ENCODE data around the gene FRYL.
A peak's percentile ranks its signal among the peaks of the same experiment; 100 is the strongest.
"Not testable (repeated sequence)": the region's sequence is repeated elsewhere in the genome, so short reads cannot be mapped to it uniquely, and the experiment has no call there.

FRYL gene

DNA sequence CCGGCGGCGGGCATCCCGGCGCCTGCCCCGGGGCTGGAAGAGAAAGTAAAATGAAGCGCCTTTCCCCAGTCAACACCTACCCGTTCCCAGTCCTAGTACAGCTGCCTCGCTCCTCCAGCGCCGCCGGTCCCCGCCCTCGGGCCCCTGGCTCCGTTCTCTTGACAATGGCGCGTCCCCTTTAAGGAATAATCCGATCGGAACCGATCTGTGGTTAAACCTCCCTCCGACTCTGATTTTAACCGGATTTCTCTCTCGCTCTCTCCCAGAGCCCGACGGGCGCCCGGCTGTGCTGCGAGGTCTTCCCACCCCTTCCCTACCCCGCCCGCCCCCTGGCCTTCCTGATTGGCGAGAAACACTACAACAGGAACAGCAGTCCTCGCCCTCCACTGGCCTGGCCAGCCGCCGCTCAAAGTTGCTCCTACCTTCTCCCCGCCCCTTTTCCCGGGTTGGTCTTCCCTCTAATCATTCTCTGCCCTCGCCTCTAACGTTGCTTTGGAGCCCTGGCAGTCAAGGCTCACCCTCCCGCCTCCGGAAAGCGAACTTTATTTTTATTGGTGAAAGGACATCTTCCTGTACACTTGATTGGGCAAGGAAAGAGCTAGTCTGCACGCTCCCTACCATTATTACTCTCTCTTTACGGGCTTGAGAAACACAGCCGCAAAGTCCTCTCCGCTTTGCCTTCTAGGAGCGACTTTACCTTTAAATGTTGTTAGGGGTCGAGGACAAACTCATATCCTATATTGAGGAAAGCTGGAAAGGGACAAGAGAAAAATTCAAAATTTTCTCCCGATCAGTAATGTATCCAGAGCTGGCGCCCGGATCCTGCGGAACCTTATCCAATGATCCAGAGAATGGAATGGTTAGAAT, at the start of gene FRYL:
FRYL (minus strand) TSS at position 282 of the 867 bp plus-strand sequence. CDS start 145,869 bp downstream, outside the sequence.
- peak; percentile 99 for DNase-seq (ENCODE audit: low spot score)

DNA sequence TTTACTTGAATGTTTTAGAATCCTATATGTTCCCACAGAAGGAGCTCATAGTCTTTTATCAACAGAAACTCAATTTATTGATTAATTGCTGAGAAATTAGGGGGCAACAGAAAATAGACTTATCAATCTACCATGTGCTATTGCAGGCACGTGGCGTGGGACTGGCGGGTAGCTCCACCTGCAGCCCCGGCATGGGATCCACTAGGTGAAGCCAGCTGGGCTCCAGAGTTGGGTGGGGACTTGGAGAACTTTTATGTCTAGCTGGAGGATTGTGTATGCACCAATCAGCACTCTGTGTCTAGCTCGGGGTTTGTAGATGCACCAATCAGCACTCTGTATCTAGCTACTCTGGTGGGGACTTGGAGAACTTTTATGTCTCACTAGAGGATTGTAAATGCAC, 47.5 kb upstream of the FRYL start:
- no peak for DNase-seq (ENCODE audit: low spot score)

DNA sequence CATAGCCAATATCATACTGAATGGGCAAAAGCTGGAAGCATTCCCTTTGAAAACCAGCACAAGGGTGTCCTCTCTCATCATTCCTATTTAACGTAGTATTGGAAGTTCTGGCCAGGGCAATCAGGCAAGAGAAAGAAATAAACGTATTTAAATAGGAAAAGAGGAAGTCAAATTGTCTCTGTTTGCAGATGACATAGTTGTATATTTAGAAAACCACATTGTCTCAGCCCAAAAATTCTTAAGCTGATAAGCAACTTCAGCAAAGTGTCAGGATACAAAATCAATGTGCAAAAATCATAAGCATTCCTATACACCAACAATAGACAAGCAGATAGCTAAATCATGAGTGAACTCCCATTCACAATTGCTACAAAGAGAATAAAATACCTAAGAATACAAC, 41.4 kb upstream of the FRYL start:
- DNase-seq (ENCODE audit: low spot score), result not testable (repeated sequence)

DNA sequence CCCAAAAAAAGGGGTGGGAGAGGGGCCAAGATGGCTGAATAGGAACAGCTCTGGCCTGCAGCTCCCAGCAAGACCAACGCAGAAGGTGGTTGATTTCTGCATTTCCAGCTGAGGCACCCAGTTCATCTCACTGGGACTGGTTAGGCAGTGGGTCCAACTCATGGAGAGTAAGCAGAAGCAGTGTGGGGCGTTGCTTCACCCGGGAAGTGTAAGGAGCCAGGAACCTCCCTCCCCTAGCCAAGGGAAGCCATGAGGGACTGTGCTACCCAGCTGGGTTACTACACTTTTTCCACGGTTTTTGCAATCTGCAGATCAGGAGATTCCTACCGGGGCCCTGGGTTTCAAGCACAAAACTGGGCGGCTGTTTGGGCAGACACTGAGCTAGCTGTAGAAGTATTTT, 36.9 kb upstream of the FRYL start:
- DNase-seq (ENCODE audit: low spot score), result no peak

DNA sequence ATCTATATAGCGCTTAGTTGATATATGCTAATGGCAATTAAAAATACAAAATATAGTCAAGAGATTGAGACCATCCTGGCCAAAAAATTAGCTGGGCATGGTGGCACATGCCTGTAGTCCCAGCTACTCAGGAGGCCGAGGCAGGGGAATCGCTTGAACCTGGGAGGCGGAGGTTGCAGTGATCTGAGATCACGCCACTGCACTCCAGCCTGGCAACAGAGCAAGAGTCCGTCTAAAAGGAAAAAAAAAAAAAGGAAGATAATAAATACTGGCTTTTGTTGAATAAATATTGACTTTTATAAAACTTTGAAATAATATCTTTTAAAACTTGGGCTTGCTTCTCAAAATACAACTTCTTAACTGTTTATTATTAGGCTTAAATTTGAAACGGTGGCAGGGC, 36.2 kb upstream of the FRYL start:
- DNase-seq (ENCODE audit: low spot score), result not testable (repeated sequence)

DNA sequence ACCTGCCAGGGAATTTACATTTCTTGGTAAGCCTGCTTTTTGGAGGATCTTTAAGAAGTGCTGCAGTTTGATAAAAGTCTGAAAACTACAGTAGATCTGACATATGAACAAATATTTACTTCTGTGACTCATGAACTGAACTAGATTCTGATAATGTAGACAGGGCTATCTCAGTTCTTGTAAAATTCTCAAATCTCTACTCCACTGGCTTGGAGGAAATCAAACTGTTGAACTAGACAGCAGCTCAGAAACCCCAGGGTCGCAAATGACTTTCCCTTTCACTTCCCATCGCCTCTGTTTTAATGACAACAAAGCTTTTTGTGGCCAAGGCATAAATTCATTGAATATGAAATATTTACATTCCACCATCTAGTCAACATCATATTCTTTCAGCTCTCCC, 35.4 kb upstream of the FRYL start:
- no peak for DNase-seq (ENCODE audit: low spot score)

DNA sequence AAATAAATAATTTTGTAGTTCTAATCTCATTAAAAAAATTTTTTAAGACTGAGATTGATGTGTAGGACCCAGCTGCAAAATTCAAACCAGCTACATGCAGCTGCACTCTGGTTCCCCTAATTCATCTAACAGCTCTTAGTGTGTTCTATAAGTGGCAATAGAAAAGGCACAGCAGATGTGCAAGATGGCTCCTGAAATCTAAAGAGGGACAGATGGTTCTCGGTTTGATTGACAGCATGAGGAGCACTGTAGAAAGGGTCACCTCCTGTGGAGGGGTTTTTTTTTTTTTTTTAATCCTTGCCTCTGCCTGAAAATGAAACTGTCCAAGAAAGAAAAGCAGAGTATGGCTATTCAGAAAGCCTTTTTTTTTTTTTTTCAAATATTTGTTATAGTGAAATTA, 33.9 kb upstream of the FRYL start:
- DNase-seq (ENCODE audit: low spot score), result no peak

- no peak for DNase-seq (ENCODE audit: low spot score)
These were observed 32.8 kb upstream of the FRYL start for GRCh38 chr4:48812866-48813265.

GRCh38 chr4:48804584-48805301, 24.7 kb upstream of the FRYL start:
- no peak for DNase-seq (ENCODE audit: low spot score)

DNA sequence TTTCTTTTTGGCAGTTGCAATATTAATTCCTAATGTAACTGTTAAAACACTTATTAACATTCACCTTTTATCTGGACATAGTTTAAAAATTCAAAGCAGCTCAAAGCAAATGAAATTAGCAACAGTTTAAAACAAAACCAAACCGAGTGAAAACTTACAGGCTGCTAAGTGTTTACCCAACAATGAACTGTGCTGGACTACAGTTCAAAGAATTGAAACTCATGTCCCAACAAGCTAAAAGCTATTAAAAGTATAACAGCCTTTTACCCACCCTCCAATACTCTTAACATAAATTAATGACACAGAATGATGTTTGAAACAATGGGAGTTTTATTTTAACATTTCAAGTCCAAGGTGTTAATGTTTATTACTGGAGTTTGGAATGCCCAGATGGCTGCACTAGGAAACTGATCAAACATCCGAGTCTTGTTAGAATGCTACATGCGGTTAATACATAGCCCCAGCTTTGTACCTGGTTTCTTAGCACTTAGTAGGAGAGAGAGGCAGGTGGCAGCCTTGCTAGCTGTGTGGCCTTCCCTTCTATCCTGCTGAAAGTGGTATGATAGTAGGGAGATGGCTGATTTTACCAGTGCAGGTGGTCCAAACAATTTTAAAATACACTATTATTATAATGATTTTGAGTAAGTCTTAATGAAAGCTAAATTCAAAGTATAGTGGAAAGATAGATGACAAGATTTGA, 21.1 kb upstream of the FRYL start:
- no peak for DNase-seq (ENCODE audit: low spot score)

- not testable (repeated sequence) for DNase-seq (ENCODE audit: low spot score)
These were observed 20.1 kb upstream of the FRYL start for GRCh38 chr4:48800155-48800554.

DNA sequence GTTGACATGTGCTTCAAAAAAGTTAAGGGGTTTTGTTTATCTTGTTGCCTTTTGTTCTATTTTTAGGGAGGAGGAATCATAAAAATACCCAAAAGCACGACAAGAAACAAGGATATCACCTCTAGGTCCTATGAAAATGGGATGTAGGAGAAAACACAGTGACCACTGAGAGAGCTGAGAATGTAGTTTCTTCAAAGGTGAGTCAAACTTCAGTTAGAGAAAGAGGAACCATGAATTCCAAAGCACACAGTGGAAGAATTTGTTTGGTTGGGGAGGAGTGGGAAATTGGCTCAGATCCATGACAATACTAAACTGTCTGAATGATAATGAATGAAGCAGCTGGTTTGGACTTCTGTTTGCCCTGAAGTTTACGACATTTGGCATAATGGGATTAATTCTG, 19.1 kb upstream of the FRYL start:
- no peak for DNase-seq (ENCODE audit: low spot score)

DNA sequence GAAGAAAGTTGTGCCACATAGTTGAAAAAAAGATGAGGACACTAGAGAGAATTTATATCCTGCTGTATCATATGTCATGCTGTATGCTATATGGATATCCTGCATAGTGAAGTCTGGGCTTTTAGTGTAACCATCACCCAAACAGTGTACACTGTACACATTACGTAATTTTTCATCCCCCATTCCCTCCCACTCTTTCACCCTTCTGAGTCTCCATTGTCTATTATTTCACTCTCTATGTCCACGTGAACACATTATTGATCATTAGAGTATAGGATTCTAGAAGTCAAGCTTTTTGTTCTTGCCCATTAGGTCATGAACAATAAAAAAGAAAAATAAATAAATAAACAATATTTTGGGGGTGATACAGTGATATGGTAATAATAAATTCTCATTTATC, 18.0 kb upstream of the FRYL start:
- no peak for DNase-seq (ENCODE audit: low spot score)

- no peak for DNase-seq (ENCODE audit: low spot score)
These were observed 17.0 kb upstream of the FRYL start for GRCh38 chr4:48796927-48797679.

DNA sequence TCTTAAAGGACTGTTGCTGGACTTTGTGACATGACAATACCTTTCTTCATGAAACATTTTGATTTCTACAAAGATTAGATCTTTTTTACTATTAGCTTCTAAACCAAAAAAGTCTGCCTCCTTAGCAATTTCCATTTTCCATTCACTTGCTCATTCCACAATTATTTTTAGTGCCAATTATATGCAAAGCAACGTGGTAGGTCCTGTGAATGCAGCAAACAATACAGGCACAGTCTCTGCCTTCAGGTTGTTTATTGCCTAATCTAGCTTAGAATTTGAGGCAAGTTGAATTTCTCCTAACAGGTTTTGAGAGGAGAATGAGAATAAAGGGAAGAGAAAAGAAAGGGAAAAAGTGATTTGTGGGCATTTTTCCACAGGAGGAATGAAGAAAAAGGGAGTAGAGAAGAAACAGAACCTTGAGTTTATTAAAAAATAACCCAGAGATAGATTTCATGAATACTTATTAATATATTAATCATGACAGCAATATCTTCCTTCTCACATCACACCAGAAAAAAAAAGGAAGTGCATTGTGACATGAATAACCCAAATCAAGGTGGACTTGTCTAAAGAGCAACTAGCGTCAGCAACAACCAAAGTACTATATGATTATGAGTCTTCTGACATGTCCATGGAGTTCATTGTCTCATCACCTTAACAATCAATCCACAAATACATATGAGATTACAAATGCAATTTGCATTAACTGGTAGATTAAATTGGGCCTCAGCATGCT, 16.3 kb upstream of the FRYL start:
- DNase-seq (ENCODE audit: low spot score), result no peak

GRCh38 chr4:48795108-48795507, 15.0 kb upstream of the FRYL start:
- DNase-seq (ENCODE audit: low spot score), result no peak

DNA sequence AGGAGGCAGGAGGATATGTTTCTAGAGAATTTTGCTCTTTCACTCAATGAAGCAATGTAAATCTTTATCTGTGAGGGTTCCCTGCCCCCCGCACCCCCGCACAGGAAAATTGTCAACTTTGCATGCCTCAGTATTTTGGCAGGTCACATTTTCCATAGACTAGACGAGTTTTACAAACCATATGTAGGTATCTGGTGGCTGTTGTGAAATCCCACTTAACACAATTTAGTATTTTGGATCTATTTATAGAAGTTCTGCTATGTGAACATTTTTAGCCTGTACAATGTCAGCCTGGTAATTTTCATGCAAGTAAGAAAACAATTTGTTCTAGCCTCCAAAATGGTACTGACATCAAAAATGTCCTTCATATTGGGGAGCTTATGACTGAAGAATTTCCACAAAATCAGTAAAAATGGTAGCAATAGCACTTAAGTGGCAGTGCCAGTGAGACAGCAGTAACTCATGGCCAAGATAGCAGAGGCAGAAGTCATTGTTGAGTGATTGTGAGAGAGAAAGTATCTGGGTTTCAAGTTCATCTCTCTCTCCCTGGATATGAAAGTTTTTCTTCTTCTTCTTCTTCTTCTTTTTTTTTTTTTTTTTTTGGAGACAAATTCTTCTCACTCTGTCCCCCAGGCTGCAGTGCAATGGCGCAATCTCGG, 12.4 kb upstream of the FRYL start:
- DNase-seq (ENCODE audit: low spot score), result no peak

- DNase-seq (ENCODE audit: low spot score), result no peak
These were observed 11.2 kb upstream of the FRYL start for GRCh38 chr4:48791313-48791712.

GRCh38 chr4:48790561-48790960, 10.5 kb upstream of the FRYL start:
- DNase-seq (ENCODE audit: low spot score), result no peak

- DNase-seq (ENCODE audit: low spot score), result no peak
These were observed 7.0 kb upstream of the FRYL start for GRCh38 chr4:48787056-48787455.

- DNase-seq (ENCODE audit: low spot score), result no peak
These were observed 6.5 kb upstream of the FRYL start for GRCh38 chr4:48786549-48786948.
